H9 (cell line): ENCODE results near the gene TNFAIP6. TPM values are rescaled to one million over a fixed set of nuclear protein-coding genes. Genes with fewer than 3 reads are reported as not detected.

Experiments used
- DNase-seq: peaks from one replicate; pipeline ENCODE4 v3.0.0-alpha.2; 2017
- H2AFZ ChIP-seq: one replicate; pipeline ENCODE4 v1.6.1; 2013; ENCODE audit warnings: mild to moderate bottlenecking, low read length, control low read depth, moderate library complexity
- H2AK5ac ChIP-seq: 2 replicates; pipeline ENCODE4 v1.6.1; 2013; ENCODE audit warnings: low read length, control low read depth, mixed read lengths; ENCODE audit not compliant: insufficient read length
- H2BK120ac ChIP-seq: one replicate; pipeline ENCODE4 v1.6.1; 2013; ENCODE audit warnings: low read depth, mild to moderate bottlenecking, low read length, control low read depth, inconsistent platforms; ENCODE audit not compliant: poor library complexity, severe bottlenecking
- H2BK12ac ChIP-seq: 2 replicates; pipeline ENCODE4 v1.6.1; 2013; ENCODE audit warnings: low read length, control low read depth, mixed read lengths, low read depth; ENCODE audit not compliant: insufficient read length
- H2BK15ac ChIP-seq: 2 replicates; pipeline ENCODE4 v1.6.1; 2013; ENCODE audit warnings: low read depth, low read length, control low read depth
- H2BK20ac ChIP-seq: one replicate; pipeline ENCODE4 v1.6.1; 2013; ENCODE audit warnings: low read depth, mild to moderate bottlenecking, low read length, control low read depth, inconsistent platforms; ENCODE audit not compliant: poor library complexity, severe bottlenecking
- H2BK5ac ChIP-seq: 2 replicates; pipeline ENCODE4 v1.6.1; 2013; ENCODE audit warnings: low read length, control low read depth, mixed read lengths; ENCODE audit not compliant: insufficient read length
- H3K14ac ChIP-seq: 2 replicates; pipeline ENCODE4 v1.6.1; 2013; ENCODE audit warnings: low read length, control low read depth; ENCODE audit not compliant: insufficient read depth
- H3K18ac ChIP-seq: 2 replicates; pipeline ENCODE4 v1.6.1; 2013; ENCODE audit warnings: low read depth, mild to moderate bottlenecking, mixed read lengths, low read length, control low read depth; ENCODE audit not compliant: insufficient read length
- H3K23ac ChIP-seq: 2 replicates; pipeline ENCODE4 v1.6.1; 2013; ENCODE audit warnings: low read length, control low read depth, mixed read lengths, low read depth; ENCODE audit not compliant: insufficient read length
- H3K23me2 ChIP-seq: 2 replicates; pipeline ENCODE4 v1.6.1; 2013; ENCODE audit warnings: low read depth, mild to moderate bottlenecking, mixed read lengths, low read length, control low read depth; ENCODE audit not compliant: insufficient read length, poor library complexity, severe bottlenecking
- H3K27ac ChIP-seq: 2 replicates; pipeline ENCODE4 v1.5.1; 2013; ENCODE audit warnings: low read length, control low read depth, mixed read lengths, low read depth; ENCODE audit not compliant: insufficient read length
- H3K27me3 ChIP-seq: 2 replicates; pipeline ENCODE4 v1.6.1; 2013; ENCODE audit warnings: low read length, control low read depth, inconsistent platforms; ENCODE audit not compliant: insufficient read depth
- H3K4ac ChIP-seq: 2 replicates; pipeline ENCODE4 v1.6.1; 2013; ENCODE audit warnings: low read depth, mild to moderate bottlenecking, control low read depth, inconsistent platforms, low read length, moderate library complexity
- H3K4me1 ChIP-seq: 2 replicates; pipeline ENCODE4 v1.6.1; 2013; ENCODE audit warnings: low read length, control low read depth, inconsistent platforms; ENCODE audit not compliant: insufficient read depth
- H3K4me2 ChIP-seq: 2 replicates; pipeline ENCODE4 v1.6.1; 2013; ENCODE audit warnings: low read length, control low read depth, mixed read lengths; ENCODE audit not compliant: insufficient read length, insufficient read depth
- H3K56ac ChIP-seq: 2 replicates; pipeline ENCODE4 v1.6.1; 2013; ENCODE audit warnings: low read depth, mild to moderate bottlenecking, mixed read lengths, low read length, control low read depth; ENCODE audit not compliant: insufficient read length
- H3K79me1 ChIP-seq: 2 replicates; pipeline ENCODE4 v1.6.1; 2013; ENCODE audit warnings: low read depth, mild to moderate bottlenecking, moderate library complexity, low read length, control low read depth, inconsistent platforms; ENCODE audit not compliant: insufficient read depth, poor library complexity, severe bottlenecking
- H3K79me2 ChIP-seq: 2 replicates; pipeline ENCODE4 v1.6.1; 2013; ENCODE audit warnings: low read length, control low read depth, inconsistent platforms; ENCODE audit not compliant: insufficient read depth
- H3K9ac ChIP-seq: 2 replicates; pipeline ENCODE4 v1.6.1; 2013; ENCODE audit warnings: low read length, control low read depth, mixed read lengths; ENCODE audit not compliant: insufficient read length; ENCODE audit errors: extremely low read depth
- H3K9me3 ChIP-seq: one replicate; pipeline ENCODE4 v1.6.1; 2013; ENCODE audit warnings: low read depth, low read length, inconsistent platforms; ENCODE audit not compliant: control insufficient read depth
- H3T11ph ChIP-seq: one replicate; pipeline ENCODE4 v1.6.1; 2013; ENCODE audit warnings: mild to moderate bottlenecking, low read length, control low read depth, inconsistent platforms
- H4K20me1 ChIP-seq: one replicate; pipeline ENCODE4 v1.6.1; 2013; ENCODE audit not compliant: control insufficient read depth, insufficient read length, insufficient read depth
- H4K5ac ChIP-seq: 2 replicates; pipeline ENCODE4 v1.6.1; 2013; ENCODE audit warnings: low read depth, mild to moderate bottlenecking, mixed read lengths, low read length, control low read depth; ENCODE audit not compliant: insufficient read length
- H4K8ac ChIP-seq: replicated peaks from 2 replicates; pipeline ENCODE4 v1.6.1; 2013; ENCODE audit warnings: low read length, control low read depth, mixed read lengths, low read depth; ENCODE audit not compliant: insufficient read length
- H4K91ac ChIP-seq: 2 replicates; pipeline ENCODE4 v1.6.1; 2013; ENCODE audit warnings: low read depth, mild to moderate bottlenecking, moderate library complexity, mixed read lengths, low read length, control low read depth; ENCODE audit not compliant: insufficient read length
- H3K27ac Mint-ChIP-seq, 3 experiments: 2 replicates in 2 of 3; 3 replicates in 1 of 3; pipeline ENCODE4 v1.8.0; 2020 to 2021; ENCODE audit warnings: mixed read lengths in 3 of 3, mild to moderate bottlenecking in 1 of 3, moderate library complexity in 1 of 3
- H3K27me3 Mint-ChIP-seq: 2 replicates; pipeline ENCODE4 v1.8.0; 2021; ENCODE audit warnings: low read depth, mild to moderate bottlenecking, moderate library complexity, mixed read lengths
- H3K36me3 Mint-ChIP-seq, 3 experiments: 2 replicates in 2 of 3; 3 replicates in 1 of 3; pipeline ENCODE4 v1.8.0; 2020 to 2021; ENCODE audit warnings: low read depth in 3 of 3, mixed read lengths in 3 of 3; ENCODE audit not compliant: insufficient read depth in 1 of 3
- H3K4me1 Mint-ChIP-seq, 2 experiments: 2 replicates each; pipeline ENCODE4 v1.8.0; 2020; ENCODE audit warnings: mixed read lengths in 2 of 2
- H3K4me3 Mint-ChIP-seq, 2 experiments: 2 replicates in 1 of 2; 3 replicates in 1 of 2; pipeline ENCODE4 v1.8.0; 2020 to 2021; ENCODE audit warnings: mild to moderate bottlenecking in 2 of 2, mixed read lengths in 2 of 2, moderate library complexity in 1 of 2
- H3K9me3 Mint-ChIP-seq, 2 experiments: 2 replicates in 1 of 2; 3 replicates in 1 of 2; pipeline ENCODE4 v1.8.0; 2020; ENCODE audit warnings: mild to moderate bottlenecking in 2 of 2, mixed read lengths in 2 of 2, moderate library complexity in 1 of 2
- WGBS: extraction: QIAGEN DNeasy Blood & Tissue Kit; methylation state at CpG from one replicate; pipeline ENCODE4 v1.1.7; 2013; ENCODE audit warnings: missing lambda C conversion rate, low lambda C conversion rate, mixed read lengths; ENCODE audit not compliant: insufficient read length; ENCODE audit errors: extremely low coverage; 5-methylcytosine and 5-hydroxymethylcytosine counted together
- total RNA-seq: library from RNA; stranded (reverse); gene quantifications from 2 replicates; pipeline ENCODE4 v1.2.1, GENCODE V29; 2021
- TF ChIP-seq, protein P1 (sequence below): fragments of 200-600 bp; sonication (generic); conservative IDR thresholded peaks from 3 replicates; pipeline ENCODE4 v1.8.0; 2021; ENCODE audit warnings: antibody characterized with exemption, mild to moderate bottlenecking

Gene TNFAIP6
- total RNA-seq, 1 experiment from 2014 or later, result 1.2 TPM

GRCh38 chr2:151326554-151326953 is 30.8 kb upstream of the TNFAIP6 start:
- no peak overlapping the region for H4K8ac ChIP-seq
- no peaks in the 10 kb centered on the region for H3K4me1 Mint-ChIP-seq
- no peaks in the 10 kb centered on the region for H3K4me1 ChIP-seq
- H2BK5ac ChIP-seq, result no peak overlapping the region
- no peaks in the 10 kb centered on the region for H3K79me2 ChIP-seq
- H2BK12ac ChIP-seq, result no peak overlapping the region
- H3K9me3 ChIP-seq, result no peaks in the 10 kb centered on the region
- no peak overlapping the region for H3K23ac ChIP-seq
- peaks cover 4% of the 10 kb centered on the region; the same call in 1 of the 2 replicates for H3K27me3 Mint-ChIP-seq
- WGBS, result no CpG with 5 or more reads among the region's 1 CpG
- no peak overlapping the region for H4K5ac ChIP-seq
- no peak overlapping the region for H2BK20ac ChIP-seq
- H4K20me1 ChIP-seq, result no peaks in the 10 kb centered on the region
- H2BK120ac ChIP-seq, result no peak overlapping the region
- H3K4me2 ChIP-seq, result no peak overlapping the region
- H2AFZ ChIP-seq, result no peak overlapping the region
- no peaks in the 10 kb centered on the region for H3K27me3 ChIP-seq
- no peak overlapping the region for H3K4me3 Mint-ChIP-seq
- H3K9me3 Mint-ChIP-seq, result peaks cover 0 to under 1% of the 10 kb centered on the region in 2 experiments; a peak in 1 of 5 replicates
- no peak overlapping the region for H3K27ac ChIP-seq
- no peak for DNase-seq
- no peak overlapping the region for H3K27ac Mint-ChIP-seq
- H3K4ac ChIP-seq, result no peak overlapping the region
- no peaks in the 10 kb centered on the region for H3K23me2 ChIP-seq
- H4K91ac ChIP-seq, result no peak overlapping the region
- no peak overlapping the region for H3K14ac ChIP-seq
- peaks cover 0 to under 1% (median 0%) of the 10 kb centered on the region in 3 experiments; a peak in 2 of 7 replicates for H3K36me3 Mint-ChIP-seq
- H2BK15ac ChIP-seq, result no peak overlapping the region
- H3K56ac ChIP-seq, result no peak overlapping the region
- H3K18ac ChIP-seq, result no peak overlapping the region
- TF ChIP-seq, protein P1, sequence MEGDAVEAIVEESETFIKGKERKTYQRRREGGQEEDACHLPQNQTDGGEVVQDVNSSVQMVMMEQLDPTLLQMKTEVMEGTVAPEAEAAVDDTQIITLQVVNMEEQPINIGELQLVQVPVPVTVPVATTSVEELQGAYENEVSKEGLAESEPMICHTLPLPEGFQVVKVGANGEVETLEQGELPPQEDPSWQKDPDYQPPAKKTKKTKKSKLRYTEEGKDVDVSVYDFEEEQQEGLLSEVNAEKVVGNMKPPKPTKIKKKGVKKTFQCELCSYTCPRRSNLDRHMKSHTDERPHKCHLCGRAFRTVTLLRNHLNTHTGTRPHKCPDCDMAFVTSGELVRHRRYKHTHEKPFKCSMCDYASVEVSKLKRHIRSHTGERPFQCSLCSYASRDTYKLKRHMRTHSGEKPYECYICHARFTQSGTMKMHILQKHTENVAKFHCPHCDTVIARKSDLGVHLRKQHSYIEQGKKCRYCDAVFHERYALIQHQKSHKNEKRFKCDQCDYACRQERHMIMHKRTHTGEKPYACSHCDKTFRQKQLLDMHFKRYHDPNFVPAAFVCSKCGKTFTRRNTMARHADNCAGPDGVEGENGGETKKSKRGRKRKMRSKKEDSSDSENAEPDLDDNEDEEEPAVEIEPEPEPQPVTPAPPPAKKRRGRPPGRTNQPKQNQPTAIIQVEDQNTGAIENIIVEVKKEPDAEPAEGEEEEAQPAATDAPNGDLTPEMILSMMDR, result no peak
- H3K9ac ChIP-seq, result no peak overlapping the region
- H3K79me1 ChIP-seq, result no peaks in the 10 kb centered on the region
- H3T11ph ChIP-seq, result no peak overlapping the region
- H2AK5ac ChIP-seq, result no peak overlapping the region
